ENCODE data around the gene SIPA1L3.

The SIPA1L3 gene

DNA sequence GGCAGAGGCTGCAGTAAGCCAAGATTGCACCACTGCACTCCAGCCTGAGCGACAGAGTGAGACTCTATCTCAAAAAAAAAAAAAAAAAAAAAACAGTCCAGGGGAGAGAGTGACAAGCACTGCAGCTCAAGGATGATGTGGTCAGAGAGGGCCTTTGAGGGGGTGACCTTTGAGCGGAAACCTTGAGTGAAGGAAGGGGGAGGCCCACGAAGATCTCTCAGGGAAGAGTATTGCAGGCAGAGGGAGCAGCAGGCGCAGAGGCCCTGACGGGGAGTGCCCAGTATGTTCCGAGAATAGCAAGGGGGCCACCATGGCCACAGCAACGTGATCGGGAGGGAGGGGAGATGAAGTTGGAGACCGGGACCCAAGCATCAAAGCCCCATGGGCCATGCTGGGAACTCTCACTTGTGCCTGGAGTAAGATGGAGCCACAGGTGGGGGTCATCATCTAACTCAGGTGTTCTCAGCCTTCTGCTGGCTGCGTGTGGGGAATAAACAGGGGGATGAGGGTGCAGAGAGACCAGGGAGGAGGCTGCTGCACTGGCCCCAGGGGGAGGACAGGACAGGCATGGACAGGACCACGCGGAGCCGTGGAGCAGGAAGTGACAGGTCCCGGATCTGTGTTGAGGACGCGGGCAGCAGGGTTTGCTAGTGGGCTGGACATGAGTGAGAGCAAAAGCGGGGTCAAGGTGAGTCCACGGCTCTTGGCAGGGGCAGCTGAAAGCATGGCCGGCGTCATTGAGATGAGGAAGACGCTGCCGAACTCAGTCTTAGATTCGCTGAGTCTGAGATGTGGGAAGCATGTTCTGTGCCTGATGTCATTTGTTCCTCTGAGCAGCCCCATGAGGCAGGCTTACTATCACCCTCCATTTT, 256.6 kb downstream of the SIPA1L3 start:
- H3K4me3 ChIP-seq (ENCODE audit: low read depth, low read length), result no peak overlapping the region
- no peak for DNase-seq (ENCODE audit: low read depth)
- TF ChIP-seq, protein P1, sequence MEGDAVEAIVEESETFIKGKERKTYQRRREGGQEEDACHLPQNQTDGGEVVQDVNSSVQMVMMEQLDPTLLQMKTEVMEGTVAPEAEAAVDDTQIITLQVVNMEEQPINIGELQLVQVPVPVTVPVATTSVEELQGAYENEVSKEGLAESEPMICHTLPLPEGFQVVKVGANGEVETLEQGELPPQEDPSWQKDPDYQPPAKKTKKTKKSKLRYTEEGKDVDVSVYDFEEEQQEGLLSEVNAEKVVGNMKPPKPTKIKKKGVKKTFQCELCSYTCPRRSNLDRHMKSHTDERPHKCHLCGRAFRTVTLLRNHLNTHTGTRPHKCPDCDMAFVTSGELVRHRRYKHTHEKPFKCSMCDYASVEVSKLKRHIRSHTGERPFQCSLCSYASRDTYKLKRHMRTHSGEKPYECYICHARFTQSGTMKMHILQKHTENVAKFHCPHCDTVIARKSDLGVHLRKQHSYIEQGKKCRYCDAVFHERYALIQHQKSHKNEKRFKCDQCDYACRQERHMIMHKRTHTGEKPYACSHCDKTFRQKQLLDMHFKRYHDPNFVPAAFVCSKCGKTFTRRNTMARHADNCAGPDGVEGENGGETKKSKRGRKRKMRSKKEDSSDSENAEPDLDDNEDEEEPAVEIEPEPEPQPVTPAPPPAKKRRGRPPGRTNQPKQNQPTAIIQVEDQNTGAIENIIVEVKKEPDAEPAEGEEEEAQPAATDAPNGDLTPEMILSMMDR (IDR thresholded peaks at IDR 0.05; ENCODE audit: insufficient read depth, low read depth, low read length, missing control alignments), result no peak

DNA sequence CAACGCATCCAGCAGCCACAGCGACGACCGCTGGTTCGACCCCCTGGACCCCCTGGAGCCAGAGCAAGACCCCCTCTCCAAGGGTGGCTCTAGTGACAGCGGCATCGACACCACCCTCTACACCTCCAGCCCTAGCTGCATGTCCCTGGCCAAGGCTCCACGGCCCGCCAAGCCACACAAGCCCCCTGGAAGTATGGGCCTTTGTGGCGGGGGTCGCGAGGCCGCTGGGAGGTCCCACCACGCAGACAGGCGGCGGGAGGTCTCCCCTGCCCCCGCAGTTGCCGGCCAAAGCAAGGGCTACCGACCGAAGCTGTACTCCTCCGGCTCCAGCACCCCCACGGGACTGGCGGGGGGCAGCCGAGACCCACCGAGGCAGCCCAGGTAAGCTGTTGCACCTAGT, 257.5 kb downstream of the SIPA1L3 start:
- no peak for DNase-seq (ENCODE audit: low read depth)
- H3K4me3 ChIP-seq (ENCODE audit: low read depth, low read length), result no peak overlapping the region
- TF ChIP-seq, protein P1 (IDR thresholded peaks at IDR 0.05; ENCODE audit: insufficient read depth, low read depth, low read length, missing control alignments), result no peak

DNA sequence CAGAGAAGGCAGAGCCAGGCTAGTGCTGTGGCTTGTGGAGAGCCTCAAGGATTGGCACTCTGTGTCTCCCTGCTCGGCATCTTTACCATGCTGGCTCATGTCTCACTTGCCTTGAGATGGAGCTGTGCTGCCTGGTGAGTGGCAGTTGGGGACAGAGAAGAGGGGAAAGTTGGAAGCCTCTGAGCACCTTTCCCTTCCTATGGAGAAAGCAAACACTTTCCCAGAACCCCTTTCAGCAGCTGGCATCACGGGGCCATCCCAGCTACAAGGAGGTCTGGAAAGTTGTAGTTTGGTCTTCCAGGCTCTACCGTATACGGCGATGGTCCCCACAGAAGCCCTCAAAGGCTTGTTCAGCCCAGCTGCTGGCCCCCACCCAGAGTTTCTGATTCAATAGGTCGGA, 258.3 kb downstream of the SIPA1L3 start:
- H3K4me3 ChIP-seq (ENCODE audit: low read depth, low read length), result no peak overlapping the region
- TF ChIP-seq, protein P1 (IDR thresholded peaks at IDR 0.05; ENCODE audit: insufficient read depth, low read depth, low read length, missing control alignments), result no peak
- DNase-seq (ENCODE audit: low read depth), result no peak

DNA sequence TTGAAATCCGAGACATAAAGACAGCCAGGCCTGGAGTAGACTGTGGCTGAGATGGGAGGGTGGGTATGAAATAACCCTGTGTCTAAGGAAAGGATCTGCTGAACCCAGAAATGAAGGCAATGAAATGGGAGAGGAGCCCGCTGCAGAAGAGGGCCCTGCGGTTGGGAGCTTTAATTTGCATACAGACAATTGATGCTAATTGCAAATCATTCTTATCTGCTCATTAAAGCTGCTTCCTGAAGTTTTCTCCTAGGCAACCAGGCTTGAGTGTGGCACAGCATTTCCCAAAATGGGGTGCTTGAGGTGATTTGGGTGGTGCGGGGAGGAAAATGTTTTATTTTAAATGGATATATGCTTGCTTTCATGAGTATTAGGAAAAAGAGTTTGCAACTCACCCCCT, 261.6 kb downstream of the SIPA1L3 start:
- DNase-seq (ENCODE audit: low read depth), result no peak
- TF ChIP-seq, protein P1 (IDR thresholded peaks at IDR 0.05; ENCODE audit: insufficient read depth, low read depth, low read length, missing control alignments), result no peak
- H3K4me3 ChIP-seq (ENCODE audit: low read depth, low read length), result no peak overlapping the region

GRCh38 chr19:38170334-38170733, 263.3 kb downstream of the SIPA1L3 start:
- DNase-seq (ENCODE audit: low read depth), result no peak
- TF ChIP-seq, protein P1 (IDR thresholded peaks at IDR 0.05; ENCODE audit: insufficient read depth, low read depth, low read length, missing control alignments), result no peak
- no peak overlapping the region for H3K4me3 ChIP-seq (ENCODE audit: low read depth, low read length)

GRCh38 chr19:38172001-38172400, 265.0 kb downstream of the SIPA1L3 start:
- DNase-seq (ENCODE audit: low read depth), result no peak
- TF ChIP-seq, protein P1 (IDR thresholded peaks at IDR 0.05; ENCODE audit: insufficient read depth, low read depth, low read length, missing control alignments), result no peak

More at GRCh38 chr19:38172001-38172400, 265.0 kb downstream of the SIPA1L3 start:
- H3K4me3 ChIP-seq (ENCODE audit: low read depth, low read length), result no peak overlapping the region

Measured in GM12865 (cell line).